Measurements from ENCODE around the gene METRN.

The METRN gene

GRCh38 chr16:765488-765865, 50.6 kb downstream of the METRN start (continued):
- TF ChIP-seq HIC1 (tag by site-specific recombination; IDR thresholded peaks at IDR 0.05) (peak; percentile 47; the same call in 1 of the 2 replicates), SP2 (tag by site-specific recombination; IDR thresholded peaks at IDR 0.05) (no peak), ZNF133 (tag by site-specific recombination; IDR thresholded peaks at IDR 0.05) (no peak)

GRCh38 chr16:766008-766819, 51.3 kb downstream of the METRN start:
- H3K36me3 ChIP-seq (ENCODE audit: control insufficient read depth in 2 of 2, insufficient read depth in 1 of 2, low read length in 2 of 2), result no peaks in the 10 kb centered on the region
- POLR2A ChIA-PET, result interaction anchor here (0.7 kb wide), 1 partner anchor 16 kb away, joined by 3 read pairs; no protein-coding TSS in a partner anchor
- CTCF ChIA-PET, result no interaction called here
- H3K9me3 ChIP-seq (ENCODE audit: control insufficient read depth, insufficient read depth, low read depth, low read length), result no peaks in the 10 kb centered on the region
- H3K4me3 ChIP-seq (ENCODE audit: low read depth, low read length), result no peak overlapping the region
- H3K4me1 ChIP-seq (ENCODE audit: control insufficient read depth, insufficient read depth, low read length), result no peaks in the 10 kb centered on the region
- TF ChIP-seq ZNF488 (tag by site-specific recombination; IDR thresholded peaks at IDR 0.05), result no peak
- TF ChIP-seq ZNF600 (tag by site-specific recombination; IDR thresholded peaks at IDR 0.05), result no peak
- TF ChIP-seq ZNF302 (tag by site-specific recombination; IDR thresholded peaks at IDR 0.05; ENCODE audit: low read depth), result no peak
- no peak for TF ChIP-seq ZNF248 (tag by site-specific recombination; IDR thresholded peaks at IDR 0.05)
- no peak overlapping the region for H3K27ac ChIP-seq (ENCODE audit: extremely low read depth, low read depth, low read length)

- ChIA-PET POLR2A (interaction anchor here (0.7 kb wide), 1 partner anchor 17 kb away, joined by 3 read pairs; no protein-coding TSS in a partner anchor), CTCF (no interaction called here)
- no peak for TF ChIP-seq ZNF76 (tag by site-specific recombination; IDR thresholded peaks at IDR 0.05; ENCODE audit: borderline replicate concordance, low read depth)
- TF ChIP-seq ZNF202 (tag by site-specific recombination; IDR thresholded peaks at IDR 0.05; ENCODE audit: borderline replicate concordance), result no peak
- TF ChIP-seq ZNF214 (tag by site-specific recombination; IDR thresholded peaks at IDR 0.05; ENCODE audit: borderline replicate concordance), result no peak
- TF ChIP-seq ZNF114 (tag by site-specific recombination; IDR thresholded peaks at IDR 0.05), result no peak
- no peak for TF ChIP-seq ZNF26 (tag by site-specific recombination; IDR thresholded peaks at IDR 0.05)
- TF ChIP-seq ZNF596 (tag by site-specific recombination; IDR thresholded peaks at IDR 0.05), result no peak
- Histone ChIP-seq H3K36me3 (ENCODE audit: control insufficient read depth in 2 of 2, insufficient read depth in 1 of 2, low read length in 2 of 2) (no peaks in the 10 kb centered on the region), H3K4me3 (ENCODE audit: low read depth, low read length) (no peak overlapping the region), H3K4me1 (ENCODE audit: control insufficient read depth, insufficient read depth, low read length) (no peaks in the 10 kb centered on the region), H3K9me3 (ENCODE audit: control insufficient read depth, insufficient read depth, low read depth, low read length) (no peaks in the 10 kb centered on the region), H3K27ac (ENCODE audit: extremely low read depth, low read depth, low read length) (no peak overlapping the region)
Measured at GRCh38 chr16:766820-767640, 52.1 kb downstream of the METRN start.

All from HEK293 (cell line).